ENCODE measurements around the gene USP17L30.
"Not testable (repeated sequence)": the region's sequence is repeated elsewhere in the genome, so short reads cannot be mapped to it uniquely, and the experiment has no call there.

GRCh38 chr4:9350866-9351265 is 12.1 kb upstream of the USP17L30 start:
- not testable (repeated sequence) for TF ChIP-seq CTCF, POLR2A (IDR thresholded peaks at IDR 0.05)

Measured in thyroid gland (tissue), 4 donors.